ENCODE results near the gene XYLT1. TPM values are rescaled to one million over a fixed set of nuclear protein-coding genes. Genes with fewer than 3 reads are reported as not detected.

Gene XYLT1
- total RNA-seq, 3 donors from 2014 or later, result 1.9 to 3.1 (median 2.3) TPM

- DNase-seq, result no peak
- H3K4me1 Mint-ChIP-seq (ENCODE audit: low read depth), result peaks cover 19% of the 10 kb centered on the region
- peaks cover 10% of the 10 kb centered on the region for H3K9me3 Mint-ChIP-seq
- H3K36me3 Mint-ChIP-seq (ENCODE audit: insufficient read depth), result peaks cover 22% of the 10 kb centered on the region
- no peak for ATAC-seq
- no peak overlapping the region for H3K4me3 Mint-ChIP-seq
- no peaks in the 10 kb centered on the region for H3K27me3 Mint-ChIP-seq (ENCODE audit: low read depth)
Measured at GRCh38 chr16:17215936-17216335, 254.8 kb downstream of the XYLT1 start.

- Mint-ChIP-seq H3K27me3 (ENCODE audit: low read depth) (no peaks in the 10 kb centered on the region), H3K4me3 (no peak overlapping the region), H3K4me1 (ENCODE audit: low read depth) (peaks cover 19% of the 10 kb centered on the region), H3K36me3 (ENCODE audit: insufficient read depth) (peaks cover 19% of the 10 kb centered on the region), H3K9me3 (peaks cover 10% of the 10 kb centered on the region)
- ATAC-seq (no peak), DNase-seq (no peak)
Measured at GRCh38 chr16:17215306-17215705, 255.5 kb downstream of the XYLT1 start.

- Mint-ChIP-seq H3K27me3 (ENCODE audit: low read depth) (no peaks in the 10 kb centered on the region), H3K4me1 (ENCODE audit: low read depth) (peaks cover 19% of the 10 kb centered on the region), H3K36me3 (ENCODE audit: insufficient read depth) (peaks cover 19% of the 10 kb centered on the region), H3K9me3 (peaks cover 10% of the 10 kb centered on the region), H3K4me3 (no peak overlapping the region)
- no peak for ATAC-seq
- no peak for DNase-seq
Measured at GRCh38 chr16:17213974-17214373, 256.8 kb downstream of the XYLT1 start.

- H3K36me3 Mint-ChIP-seq (ENCODE audit: insufficient read depth), result peaks cover 19% of the 10 kb centered on the region
- H3K4me3 Mint-ChIP-seq, result no peak overlapping the region
- peaks cover 10% of the 10 kb centered on the region for H3K9me3 Mint-ChIP-seq
- ATAC-seq (no peak), DNase-seq (no peak)
- no peaks in the 10 kb centered on the region for H3K27me3 Mint-ChIP-seq (ENCODE audit: low read depth)
- H3K4me1 Mint-ChIP-seq (ENCODE audit: low read depth), result peaks cover 19% of the 10 kb centered on the region
Measured at GRCh38 chr16:17213025-17213424, 257.7 kb downstream of the XYLT1 start.

- H3K4me3 Mint-ChIP-seq, result no peak overlapping the region
- peaks cover 10% of the 10 kb centered on the region for H3K9me3 Mint-ChIP-seq
Measured at GRCh38 chr16:17212606-17213005, 258.2 kb downstream of the XYLT1 start.

GRCh38 chr16:17211797-17212196 lies 259.0 kb downstream of the XYLT1 start:
- DNase-seq (peak; percentile 6), ATAC-seq (peak; percentile 41 to 65)
- peaks cover 19% of the 10 kb centered on the region for H3K36me3 Mint-ChIP-seq (ENCODE audit: insufficient read depth)
- H3K4me1 Mint-ChIP-seq (ENCODE audit: low read depth), result peaks cover 19% of the 10 kb centered on the region
- H3K4me3 Mint-ChIP-seq, result no peak overlapping the region
- peaks cover 10% of the 10 kb centered on the region for H3K9me3 Mint-ChIP-seq
- H3K27me3 Mint-ChIP-seq (ENCODE audit: low read depth), result no peaks in the 10 kb centered on the region

More at GRCh38 chr16:17212606-17213005, 258.2 kb downstream of the XYLT1 start:
- H3K36me3 Mint-ChIP-seq (ENCODE audit: insufficient read depth), result peaks cover 19% of the 10 kb centered on the region
- H3K4me1 Mint-ChIP-seq (ENCODE audit: low read depth), result peaks cover 19% of the 10 kb centered on the region
- DNase-seq, result no peak
- no peak for ATAC-seq
- no peaks in the 10 kb centered on the region for H3K27me3 Mint-ChIP-seq (ENCODE audit: low read depth)

GRCh38 chr16:17206712-17207111 lies 264.0 kb downstream of the XYLT1 start:
- Mint-ChIP-seq H3K4me1 (ENCODE audit: low read depth) (no peaks in the 10 kb centered on the region), H3K9me3 (no peaks in the 10 kb centered on the region), H3K36me3 (ENCODE audit: insufficient read depth) (peaks cover 2% of the 10 kb centered on the region), H3K4me3 (no peak overlapping the region), H3K27me3 (ENCODE audit: low read depth) (no peaks in the 10 kb centered on the region)
- ATAC-seq (no peak), DNase-seq (no peak)

- no peaks in the 10 kb centered on the region for H3K9me3 Mint-ChIP-seq
- no peak for ATAC-seq
- H3K36me3 Mint-ChIP-seq (ENCODE audit: insufficient read depth), result peaks cover 2% of the 10 kb centered on the region
- no peaks in the 10 kb centered on the region for H3K4me1 Mint-ChIP-seq (ENCODE audit: low read depth)
- H3K4me3 Mint-ChIP-seq, result no peak overlapping the region
- H3K27me3 Mint-ChIP-seq (ENCODE audit: low read depth), result no peaks in the 10 kb centered on the region
- no peak for DNase-seq
Measured at GRCh38 chr16:17205279-17206211, 265.2 kb downstream of the XYLT1 start.

GRCh38 chr16:17204644-17205043 lies 266.1 kb downstream of the XYLT1 start:
- Mint-ChIP-seq H3K4me3 (no peak overlapping the region), H3K4me1 (ENCODE audit: low read depth) (no peaks in the 10 kb centered on the region), H3K36me3 (ENCODE audit: insufficient read depth) (peaks cover 4% of the 10 kb centered on the region), H3K9me3 (no peaks in the 10 kb centered on the region), H3K27me3 (ENCODE audit: low read depth) (no peaks in the 10 kb centered on the region)
- no peak for ATAC-seq
- no peak for DNase-seq

GRCh38 chr16:17204206-17204605 lies 266.6 kb downstream of the XYLT1 start:
- Mint-ChIP-seq H3K4me1 (ENCODE audit: low read depth) (no peaks in the 10 kb centered on the region), H3K27me3 (ENCODE audit: low read depth) (no peaks in the 10 kb centered on the region), H3K36me3 (ENCODE audit: insufficient read depth) (peaks cover 8% of the 10 kb centered on the region), H3K4me3 (no peak overlapping the region), H3K9me3 (no peaks in the 10 kb centered on the region)
- no peak for DNase-seq
- no peak for ATAC-seq

- H3K4me3 Mint-ChIP-seq, result no peak overlapping the region
- no peaks in the 10 kb centered on the region for H3K4me1 Mint-ChIP-seq (ENCODE audit: low read depth)
- no peaks in the 10 kb centered on the region for H3K27me3 Mint-ChIP-seq (ENCODE audit: low read depth)
- peaks cover 10% of the 10 kb centered on the region for H3K36me3 Mint-ChIP-seq (ENCODE audit: insufficient read depth)
- ATAC-seq, result no peak
- H3K9me3 Mint-ChIP-seq, result no peaks in the 10 kb centered on the region
- no peak for DNase-seq
Measured at GRCh38 chr16:17203424-17203823, 267.3 kb downstream of the XYLT1 start.

GRCh38 chr16:17199135-17199534 lies 271.6 kb downstream of the XYLT1 start:
- H3K36me3 Mint-ChIP-seq (ENCODE audit: insufficient read depth), result peaks cover 23% of the 10 kb centered on the region
- ATAC-seq (no peak), DNase-seq (no peak)
- no peaks in the 10 kb centered on the region for H3K4me1 Mint-ChIP-seq (ENCODE audit: low read depth)
- H3K9me3 Mint-ChIP-seq, result no peaks in the 10 kb centered on the region
- H3K27me3 Mint-ChIP-seq (ENCODE audit: low read depth), result no peaks in the 10 kb centered on the region
- H3K4me3 Mint-ChIP-seq, result no peak overlapping the region

- ATAC-seq, result no peak
- no peak for DNase-seq
- no peaks in the 10 kb centered on the region for H3K27me3 Mint-ChIP-seq (ENCODE audit: low read depth)
- peaks cover 26% of the 10 kb centered on the region for H3K36me3 Mint-ChIP-seq (ENCODE audit: insufficient read depth)
- no peaks in the 10 kb centered on the region for H3K4me1 Mint-ChIP-seq (ENCODE audit: low read depth)
- H3K4me3 Mint-ChIP-seq, result no peak overlapping the region
- H3K9me3 Mint-ChIP-seq, result no peaks in the 10 kb centered on the region
Measured at GRCh38 chr16:17196526-17196925, 274.2 kb downstream of the XYLT1 start.

GRCh38 chr16:17194190-17194780 lies 276.5 kb downstream of the XYLT1 start:
- peak in 1 of 2 donors; percentile 65 for ATAC-seq
- Mint-ChIP-seq H3K4me3 (no peak overlapping the region), H3K9me3 (no peaks in the 10 kb centered on the region), H3K36me3 (ENCODE audit: insufficient read depth) (peaks cover 36% of the 10 kb centered on the region), H3K4me1 (ENCODE audit: low read depth) (no peaks in the 10 kb centered on the region), H3K27me3 (ENCODE audit: low read depth) (no peaks in the 10 kb centered on the region)
- DNase-seq, result peak; percentile 53

All from activated T-cell treated with anti-CD3 and anti-CD28 coated beads, Interleukin-2, amount 50 U/mL, for 4 hours (primary cell).